SH-SY5Y (cell line): ENCODE results near the gene RUSC1.

Experiments used
- GATA2 ChIP-seq: IDR thresholded peaks from 2 replicates; pipeline ENCODE4 v1.6.1; 2011; ENCODE audit warnings: mild to moderate bottlenecking, low read depth, low read length
- GATA3 ChIP-seq: IDR thresholded peaks from 2 replicates; pipeline ENCODE4 v1.6.1; 2011; ENCODE audit warnings: low read depth, mild to moderate bottlenecking, low read length, moderate library complexity

- TF ChIP-seq GATA2, result no peak
- no peak for TF ChIP-seq GATA3
Measured at GRCh38 chr1:155379631-155380090, 59.0 kb downstream of the RUSC1 start.
